Cardiac muscle cell (in vitro differentiated cells and primary cell): ENCODE measurements around the gene ESPN. TPM values are rescaled to one million over a fixed set of nuclear protein-coding genes. Genes with fewer than 3 reads are reported as not detected.
"Not testable (repeated sequence)": the region's sequence is repeated elsewhere in the genome, so short reads cannot be mapped to it uniquely, and the experiment has no call there.

Experiments
- DNase-seq, 2 donors: peaks; one replicate each; pipeline versions ENCODE4 v3.0.0 to v3.0.0-alpha.2; 2010 to 2017; ENCODE audit warnings: low read depth in 1 of 2, low spot score in 1 of 2
- H3K27ac ChIP-seq: fragments of 200-600 bp; sonication (generic); 2 replicates; pipeline ENCODE4 v1.5.1; 2016
- H3K27me3 ChIP-seq: fragments of 200-600 bp; sonication (generic); 2 replicates; pipeline ENCODE4 v1.6.0; 2016; ENCODE audit warnings: control low read depth
- H3K36me3 ChIP-seq: fragments of 200-600 bp; sonication (generic); 2 replicates; pipeline ENCODE4 v1.5.1; 2016; ENCODE audit warnings: control low read depth
- H3K4me1 ChIP-seq: fragments of 200-600 bp; sonication (generic); 2 replicates; pipeline ENCODE4 v1.8.1; 2017; ENCODE audit warnings: low read depth, mild to moderate bottlenecking, mixed run types
- H3K4me3 ChIP-seq: fragments of 200-600 bp; sonication (generic); 2 replicates; pipeline ENCODE4 v1.5.1; 2016; ENCODE audit warnings: mild to moderate bottlenecking
- H3K9me3 ChIP-seq: fragments of 200-600 bp; sonication (generic); 2 replicates; pipeline ENCODE4 v1.5.1; 2017; ENCODE audit warnings: low read depth, mild to moderate bottlenecking, control low read depth
- polyA plus RNA-seq: library from polyadenylated mRNA; unstranded; fragments of >200 nt; fragmentation: Nextera tagmentation; extraction: Ambion mirVana; gene quantifications from 2 replicates; pipeline ENCODE4 v1.2.1, GENCODE V29; 2016
- total RNA-seq: library from RNA; depleted of rRNA; stranded (reverse); fragments of >200 nt; gene quantifications from 2 replicates; pipeline ENCODE4 v1.2.3, GENCODE V29; 2016
- TF ChIP-seq, protein P1 (sequence below): IDR thresholded peaks from 2 replicates; pipeline ENCODE4 v1.5.1; 2012; ENCODE audit warnings: low read depth, mild to moderate bottlenecking, low read length

ESPN gene
- total and polyA plus RNA-seq, 2 experiments from 2014 or later, result 8.0 to 18.1 TPM

DNA sequence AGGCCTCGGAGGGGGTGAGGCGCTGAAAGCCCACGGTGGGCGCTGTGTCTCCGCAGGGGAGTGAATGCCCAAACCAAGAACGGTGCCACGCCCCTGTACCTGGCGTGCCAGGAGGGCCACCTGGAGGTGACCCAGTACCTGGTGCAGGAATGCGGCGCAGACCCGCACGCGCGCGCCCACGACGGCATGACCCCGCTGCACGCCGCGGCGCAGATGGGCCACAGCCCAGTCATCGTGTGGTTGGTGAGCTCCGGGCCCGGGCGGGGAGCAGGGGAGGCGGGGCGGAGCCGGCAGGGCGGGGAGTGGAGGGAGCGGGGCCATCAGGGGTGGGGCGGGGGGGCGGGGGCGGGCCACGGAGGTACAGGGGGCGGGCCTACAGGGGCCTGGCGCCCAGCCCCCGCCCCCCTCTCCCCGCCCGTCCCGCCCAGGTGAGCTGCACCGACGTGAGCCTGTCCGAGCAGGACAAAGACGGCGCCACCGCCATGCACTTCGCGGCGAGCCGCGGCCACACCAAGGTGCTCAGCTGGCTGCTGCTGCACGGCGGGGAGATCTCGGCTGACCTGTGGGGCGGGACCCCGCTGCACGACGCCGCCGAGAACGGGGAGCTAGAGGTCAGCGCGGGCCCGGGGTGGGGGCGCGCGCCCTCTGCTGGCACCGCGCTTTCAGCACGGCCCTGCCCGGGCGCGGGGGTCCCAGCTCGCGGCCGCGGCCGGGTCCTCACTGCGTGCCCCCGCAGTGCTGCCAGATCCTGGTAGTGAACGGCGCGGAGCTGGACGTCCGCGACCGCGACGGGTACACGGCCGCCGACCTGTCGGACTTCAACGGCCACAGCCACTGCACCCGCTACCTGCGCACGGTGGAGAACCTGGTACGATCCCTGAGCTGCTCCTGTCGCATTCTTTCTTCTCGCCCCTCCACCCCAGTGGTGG, 15.9 kb downstream of the ESPN start:
- H3K27me3 ChIP-seq, result peaks cover 36% of the 10 kb centered on the region
- H3K36me3 ChIP-seq, result no peaks in the 10 kb centered on the region
- DNase-seq, result peak; percentile 46 to 62
- H3K9me3 ChIP-seq, result no peaks in the 10 kb centered on the region
- peak overlapping the region; percentile 32 for H3K4me3 ChIP-seq
- no peak overlapping the region for H3K27ac ChIP-seq
- TF ChIP-seq, protein P1, sequence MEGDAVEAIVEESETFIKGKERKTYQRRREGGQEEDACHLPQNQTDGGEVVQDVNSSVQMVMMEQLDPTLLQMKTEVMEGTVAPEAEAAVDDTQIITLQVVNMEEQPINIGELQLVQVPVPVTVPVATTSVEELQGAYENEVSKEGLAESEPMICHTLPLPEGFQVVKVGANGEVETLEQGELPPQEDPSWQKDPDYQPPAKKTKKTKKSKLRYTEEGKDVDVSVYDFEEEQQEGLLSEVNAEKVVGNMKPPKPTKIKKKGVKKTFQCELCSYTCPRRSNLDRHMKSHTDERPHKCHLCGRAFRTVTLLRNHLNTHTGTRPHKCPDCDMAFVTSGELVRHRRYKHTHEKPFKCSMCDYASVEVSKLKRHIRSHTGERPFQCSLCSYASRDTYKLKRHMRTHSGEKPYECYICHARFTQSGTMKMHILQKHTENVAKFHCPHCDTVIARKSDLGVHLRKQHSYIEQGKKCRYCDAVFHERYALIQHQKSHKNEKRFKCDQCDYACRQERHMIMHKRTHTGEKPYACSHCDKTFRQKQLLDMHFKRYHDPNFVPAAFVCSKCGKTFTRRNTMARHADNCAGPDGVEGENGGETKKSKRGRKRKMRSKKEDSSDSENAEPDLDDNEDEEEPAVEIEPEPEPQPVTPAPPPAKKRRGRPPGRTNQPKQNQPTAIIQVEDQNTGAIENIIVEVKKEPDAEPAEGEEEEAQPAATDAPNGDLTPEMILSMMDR, result peak; percentile 26
- no peaks in the 10 kb centered on the region for H3K4me1 ChIP-seq

DNA sequence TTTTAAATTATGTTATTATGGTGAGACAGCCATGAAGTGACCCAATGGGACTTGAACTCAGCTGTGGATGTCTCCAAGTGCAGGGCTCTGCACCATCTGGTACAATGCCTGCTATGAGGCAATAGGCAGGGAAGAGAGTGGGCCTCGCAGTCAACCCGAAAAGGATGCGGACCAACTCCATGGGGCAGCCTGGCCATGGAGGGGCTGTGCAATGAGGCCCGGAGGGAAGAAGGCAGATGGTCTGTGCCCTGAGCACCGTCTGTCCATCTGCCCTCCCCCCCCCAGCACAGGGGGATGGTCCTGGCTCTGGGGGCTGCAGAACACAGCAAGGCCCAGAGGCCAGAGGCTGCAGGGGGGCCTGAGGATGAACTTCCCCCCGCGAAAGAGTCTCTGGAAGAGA, 17.0 kb downstream of the ESPN start:
- Histone ChIP-seq H3K4me1 (no peaks in the 10 kb centered on the region), H3K27me3 (peaks cover 30% of the 10 kb centered on the region), H3K9me3 (no peaks in the 10 kb centered on the region), H3K27ac (no peak overlapping the region), H3K36me3 (no peaks in the 10 kb centered on the region), H3K4me3 (no peak overlapping the region)
- DNase-seq, result no peak
- TF ChIP-seq, protein P1, result no peak

DNA sequence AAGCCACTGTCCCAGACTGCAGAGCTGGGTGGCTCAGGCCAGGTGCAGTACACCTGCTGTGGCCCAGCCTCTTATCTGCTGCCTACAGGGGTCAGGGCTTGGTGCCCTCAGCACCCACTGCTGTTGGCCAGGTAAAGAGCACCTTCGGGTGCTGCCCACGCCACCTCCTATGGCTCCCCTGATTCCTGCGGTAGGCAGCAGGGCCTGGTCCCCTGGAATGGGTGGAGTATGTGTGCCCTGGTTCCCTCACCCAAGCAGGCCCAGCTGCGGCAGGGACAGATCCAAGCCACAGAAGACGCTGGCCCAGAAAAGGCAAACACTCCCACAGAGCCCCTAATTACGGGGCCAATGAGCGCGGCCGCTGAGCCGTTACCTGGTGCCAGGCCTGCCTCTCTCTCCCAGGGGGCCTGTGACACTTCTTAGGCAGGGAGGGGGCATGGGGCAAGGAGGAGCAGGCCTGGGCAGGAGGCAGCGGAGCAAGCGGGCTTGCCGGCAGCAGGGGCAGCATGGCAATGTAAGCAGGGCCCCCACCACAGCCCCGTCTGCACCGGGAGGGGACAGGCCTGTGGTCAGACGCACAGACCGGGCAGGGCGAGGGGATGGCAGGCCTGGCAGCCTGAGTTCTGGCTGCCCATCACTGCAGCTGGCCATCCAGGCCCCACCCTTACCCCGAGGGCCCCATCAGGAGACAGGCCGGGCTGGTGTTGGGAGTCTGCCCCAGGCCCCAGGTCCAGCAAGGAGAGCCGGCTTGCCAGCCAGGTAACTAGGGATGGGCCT, 19.0 kb downstream of the ESPN start:
- Histone ChIP-seq H3K9me3 (no peaks in the 10 kb centered on the region), H3K4me3 (no peak overlapping the region), H3K27me3 (peaks cover 46% of the 10 kb centered on the region), H3K36me3 (no peaks in the 10 kb centered on the region), H3K4me1 (no peaks in the 10 kb centered on the region), H3K27ac (no peak overlapping the region)
- TF ChIP-seq, protein P1, result no peak
- DNase-seq, result no peak

DNA sequence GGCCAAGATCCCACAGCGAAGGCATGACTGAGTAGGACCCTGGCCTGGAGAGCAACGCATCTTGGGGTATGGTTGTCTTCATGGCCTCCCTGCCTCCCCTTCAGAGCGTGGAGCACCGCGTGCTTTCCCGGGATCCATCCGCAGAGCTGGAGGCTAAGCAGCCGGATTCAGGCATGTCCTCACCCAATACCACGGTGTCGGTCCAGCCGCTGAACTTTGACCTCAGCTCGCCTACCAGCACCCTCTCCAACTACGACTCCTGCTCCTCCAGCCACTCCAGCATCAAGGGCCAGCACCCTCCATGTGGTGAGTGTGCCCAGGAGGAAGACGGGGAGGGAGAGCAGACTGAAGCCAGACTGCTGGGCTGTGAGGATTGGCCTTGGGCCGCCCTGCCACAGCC, 19.8 kb downstream of the ESPN start:
- TF ChIP-seq, protein P1, result no peak

DNA sequence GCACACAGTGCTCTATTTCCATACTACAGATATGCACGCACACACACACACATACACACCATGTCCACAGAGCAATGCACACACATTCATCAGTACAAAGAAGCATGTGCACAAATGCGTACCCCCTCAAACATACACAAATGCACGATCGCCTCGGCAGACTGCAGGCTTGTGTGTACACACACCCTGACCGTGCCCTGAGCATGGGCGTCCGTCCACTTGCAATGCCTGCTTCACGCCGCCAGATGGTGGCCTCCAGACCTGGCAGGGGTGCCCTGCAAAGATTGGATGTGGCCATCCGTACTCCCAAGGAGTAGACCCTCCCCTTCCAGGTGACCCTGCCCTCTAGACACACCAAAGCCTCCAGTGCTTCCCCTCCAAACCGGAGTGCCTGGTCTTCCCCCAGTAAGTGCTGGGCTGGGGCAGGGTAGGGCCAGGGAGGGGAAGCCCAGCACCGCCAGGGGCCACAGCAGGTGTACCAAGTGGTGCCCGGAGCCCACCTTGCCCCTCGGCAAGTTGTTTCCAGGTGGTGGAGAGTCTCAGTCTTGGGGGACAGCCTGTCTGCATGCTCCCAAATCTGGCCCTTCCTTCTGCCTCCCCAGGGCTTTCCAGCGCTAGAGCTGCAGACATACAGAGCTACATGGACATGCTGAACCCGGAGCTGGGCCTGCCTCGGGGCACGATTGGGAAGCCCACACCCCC, 20.6 kb downstream of the ESPN start:
- Histone ChIP-seq H3K4me3 (no peak overlapping the region), H3K4me1 (no peaks in the 10 kb centered on the region), H3K27ac (no peak overlapping the region), H3K36me3 (no peaks in the 10 kb centered on the region), H3K27me3 (peaks cover 48% of the 10 kb centered on the region), H3K9me3 (no peaks in the 10 kb centered on the region)
- peak; percentile 57 to 66 for DNase-seq
- TF ChIP-seq, protein P1, result peak; percentile 62

More for the DNA sequence above, 19.8 kb downstream of the ESPN start:
- peaks cover 50% of the 10 kb centered on the region for H3K27me3 ChIP-seq
- no peaks in the 10 kb centered on the region for H3K9me3 ChIP-seq
- H3K4me3 ChIP-seq, result no peak overlapping the region
- no peak for DNase-seq
- H3K4me1 ChIP-seq, result no peaks in the 10 kb centered on the region
- H3K27ac ChIP-seq, result no peak overlapping the region
- H3K36me3 ChIP-seq, result no peaks in the 10 kb centered on the region

DNA sequence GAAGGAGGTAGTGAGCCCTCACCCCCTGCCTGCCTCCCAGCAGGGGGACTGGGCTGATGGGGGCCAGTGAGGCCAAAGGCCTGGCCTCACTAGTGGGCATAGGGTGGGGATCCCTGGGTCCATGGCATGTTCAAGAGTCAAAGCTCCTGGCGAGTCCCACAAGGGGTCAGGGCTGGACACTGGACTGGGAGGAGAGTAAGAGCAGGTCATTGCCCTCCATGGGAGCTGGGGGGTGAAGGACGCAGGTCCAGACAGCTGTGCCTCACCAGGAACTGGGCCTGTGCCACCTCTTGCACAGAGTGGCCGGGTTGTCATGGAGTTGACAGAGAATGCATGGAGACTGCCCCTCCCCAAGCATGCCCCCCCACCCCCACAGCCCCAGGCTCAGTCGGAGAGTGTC, 21.4 kb downstream of the ESPN start:
- peaks cover 42% of the 10 kb centered on the region for H3K27me3 ChIP-seq
- not testable (repeated sequence) for H3K27ac ChIP-seq

More for the DNA sequence above, 21.4 kb downstream of the ESPN start:
- H3K36me3 ChIP-seq, H3K4me1 ChIP-seq, H3K4me3 ChIP-seq, H3K9me3 ChIP-seq, DNase-seq: not testable (repeated sequence)
